ENCODE results near the gene APOF. TPM values are rescaled to one million over a fixed set of nuclear protein-coding genes. Genes with fewer than 3 reads are reported as not detected.
"Not testable (repeated sequence)": the region's sequence is repeated elsewhere in the genome, so short reads cannot be mapped to it uniquely, and the experiment has no call there.

Gene APOF
- total and polyA plus RNA-seq, 2 of the 8 experiments (the other 6 are each of a cell fraction or from before 2014, with no cell fraction given): not detected

GRCh38 chr12:56347255-56347654 lies 15.4 kb downstream of the APOF start:
- H3K36me3 ChIP-seq (ENCODE audit: control insufficient read depth in 2 of 4, insufficient read depth in 4 of 4, low read length in 3 of 4): peaks cover 14 to 58% (median 42%) of the 10 kb centered on the region in 4 experiments
- not testable (repeated sequence) for H3K27me3 ChIP-seq (replicated peaks in 1 of 4; ENCODE audit: control insufficient read depth in 3 of 4, extremely low read depth in 1 of 4, insufficient read depth in 3 of 4, low read length in 3 of 4); FAIRE-seq; H4K91ac ChIP-seq (replicated peaks; ENCODE audit: insufficient read length, low read length); H4K8ac ChIP-seq (ENCODE audit: extremely low read depth, insufficient read depth, low read length); H3K79me2 ChIP-seq (ENCODE audit: control insufficient read depth in 1 of 2, insufficient read depth in 2 of 2, low read length in 2 of 2); H3K9me3 ChIP-seq (ENCODE audit: insufficient read depth in 2 of 2, low read depth in 1 of 2, low read length in 1 of 2); H3K18ac ChIP-seq (ENCODE audit: extremely low read depth, low read length); H2BK120ac ChIP-seq (replicated peaks; ENCODE audit: low read depth, low read length); DNase-seq (ENCODE audit: low read depth in 1 of 2, low spot score in 2 of 2); H2BK20ac ChIP-seq (ENCODE audit: low read length); H3K4ac ChIP-seq (replicated peaks; ENCODE audit: insufficient read length, low read depth, low read length); H3K27ac ChIP-seq (ENCODE audit: low read depth, low read length); H3K14ac ChIP-seq (ENCODE audit: insufficient read length); H3K23ac ChIP-seq (ENCODE audit: insufficient read length); H2BK15ac ChIP-seq (ENCODE audit: low read length); H3K23me2 ChIP-seq (ENCODE audit: low read depth, low read length); H4K20me1 ChIP-seq (replicated peaks in 1 of 2; ENCODE audit: control insufficient read depth in 1 of 2, insufficient read depth in 2 of 2, low read length in 2 of 2); H3K79me1 ChIP-seq (ENCODE audit: low read depth, low read length); H3K4me3 ChIP-seq (ENCODE audit: extremely low read depth in 1 of 4, insufficient read depth in 2 of 4, low read depth in 3 of 4, low read length in 4 of 4); H3K9ac ChIP-seq (replicated peaks in 1 of 4; ENCODE audit: extremely low read depth in 1 of 4, low read depth in 3 of 4, low read length in 3 of 4); H4K5ac ChIP-seq (ENCODE audit: insufficient read length, low read depth, low read length); H2BK12ac ChIP-seq (ENCODE audit: low read depth, low read length); H3K4me2 ChIP-seq (ENCODE audit: insufficient read depth in 1 of 2, low read depth in 2 of 2, low read length in 2 of 2); H2AFZ ChIP-seq (ENCODE audit: low read length); H2BK5ac ChIP-seq (ENCODE audit: low read depth, low read length); H3K56ac ChIP-seq (replicated peaks; ENCODE audit: insufficient read length, low read depth, low read length); H3K4me1 ChIP-seq (replicated peaks in 1 of 4; ENCODE audit: control insufficient read depth in 3 of 4, insufficient read depth in 4 of 4, low read length in 3 of 4); H2AK5ac ChIP-seq (ENCODE audit: low read depth, low read length)
- ChIA-PET POLR2A (ENCODE audit: partially characterized antibody) (interaction anchor here (0.7 to 5.1 kb wide), 8 partner anchors 9 to 65 kb away, joined by 3 to 26 read pairs (median 4); partner anchors contain the start of genes CNPY2, IL23A, PAN2 and STAT2), CTCF (ENCODE audit: partially characterized antibody) (interaction anchor here (0.6 to 3.5 kb wide), 13 partner anchors 9 to 1167 kb away, joined by 3 to 21 read pairs (median 5); partner anchors contain the start of genes CNPY2, IL23A, STAT2 and TIMELESS)
- 92% methylated on average over 9 of the region's 9 CpGs; no CpG with 5 or more reads in 1 of the 2 experiments for WGBS, 2 experiments (ENCODE audit: extremely low coverage in 1 of 2, insufficient coverage in 1 of 2, insufficient read length in 1 of 2, insufficient replicate concordance in 2 of 2, low coverage in 1 of 2, low lambda C conversion rate in 2 of 2, missing lambda C conversion rate in 1 of 2)
